Testis (tissue), 2 donors: ENCODE data around the gene AGFG2.
"Not testable (repeated sequence)": the region's sequence is repeated elsewhere in the genome, so short reads cannot be mapped to it uniquely, and the experiment has no call there.

Experiments
- POLR2A ChIP-seq: fragments of 450-650 bp; IDR thresholded peaks from one replicate; pipeline ENCODE4 v1.6.1; 2017; ENCODE audit warnings: antibody characterized with exemption, mild to moderate bottlenecking, moderate library complexity
- TF ChIP-seq, protein P1 (sequence below), 3 experiments: fragments of 450-650 bp in 2 of 3; fragments of 200-600 bp in 1 of 3; sonication (generic) in 1 of 3; IDR thresholded peaks; one replicate each; pipeline ENCODE4 v1.5.1; 2016 to 2019; ENCODE audit warnings: antibody characterized with exemption in 3 of 3, mild to moderate bottlenecking in 2 of 3, moderate library complexity in 1 of 3

DNA sequence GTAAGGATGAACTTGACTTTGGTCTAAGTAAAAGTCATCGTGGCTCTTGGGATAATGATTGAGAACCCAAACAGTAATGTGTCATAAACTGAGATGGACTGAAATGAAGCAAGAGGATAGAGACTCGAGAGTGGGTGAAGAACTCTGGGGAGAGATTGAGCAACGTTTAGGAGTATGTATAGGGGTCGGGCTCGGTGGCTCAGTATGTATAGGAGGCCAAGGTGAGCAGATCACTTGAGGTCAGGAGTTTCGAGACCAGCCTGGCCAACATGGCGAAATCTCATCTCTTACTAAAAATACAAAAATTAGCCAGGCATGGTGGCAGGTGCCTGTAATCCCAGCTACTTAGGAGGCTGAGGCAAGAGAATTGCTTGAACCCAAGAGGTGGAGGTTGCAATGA, 2.3 kb downstream of the AGFG2 start:
- TF ChIP-seq, protein P1, sequence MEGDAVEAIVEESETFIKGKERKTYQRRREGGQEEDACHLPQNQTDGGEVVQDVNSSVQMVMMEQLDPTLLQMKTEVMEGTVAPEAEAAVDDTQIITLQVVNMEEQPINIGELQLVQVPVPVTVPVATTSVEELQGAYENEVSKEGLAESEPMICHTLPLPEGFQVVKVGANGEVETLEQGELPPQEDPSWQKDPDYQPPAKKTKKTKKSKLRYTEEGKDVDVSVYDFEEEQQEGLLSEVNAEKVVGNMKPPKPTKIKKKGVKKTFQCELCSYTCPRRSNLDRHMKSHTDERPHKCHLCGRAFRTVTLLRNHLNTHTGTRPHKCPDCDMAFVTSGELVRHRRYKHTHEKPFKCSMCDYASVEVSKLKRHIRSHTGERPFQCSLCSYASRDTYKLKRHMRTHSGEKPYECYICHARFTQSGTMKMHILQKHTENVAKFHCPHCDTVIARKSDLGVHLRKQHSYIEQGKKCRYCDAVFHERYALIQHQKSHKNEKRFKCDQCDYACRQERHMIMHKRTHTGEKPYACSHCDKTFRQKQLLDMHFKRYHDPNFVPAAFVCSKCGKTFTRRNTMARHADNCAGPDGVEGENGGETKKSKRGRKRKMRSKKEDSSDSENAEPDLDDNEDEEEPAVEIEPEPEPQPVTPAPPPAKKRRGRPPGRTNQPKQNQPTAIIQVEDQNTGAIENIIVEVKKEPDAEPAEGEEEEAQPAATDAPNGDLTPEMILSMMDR (IDR thresholded peaks at IDR 0.05): not testable (repeated sequence)
- TF ChIP-seq POLR2A: not testable (repeated sequence)
